HG03432 (cell line): ENCODE measurements around the gene FSTL1.

ENCODE experiments used
- ATAC-seq: cut with Tn5 transposase; IDR thresholded peaks from one replicate; pipeline ENCODE4 v1.9.1; 2021; ENCODE audit warnings: mild to moderate bottlenecking, moderate library complexity; ENCODE audit not compliant: unreplicated experiment

FSTL1 gene

GRCh38 chr3:120468635-120469295 lies 18.0 kb upstream of the FSTL1 start:
- ATAC-seq: no peak

- no peak for ATAC-seq
Observed at GRCh38 chr3:120462409-120462959, 11.7 kb upstream of the FSTL1 start.

- ATAC-seq: no peak
Observed at GRCh38 chr3:120461416-120461815, 10.6 kb upstream of the FSTL1 start.

GRCh38 chr3:120460862-120461261 lies 10.1 kb upstream of the FSTL1 start:
- no peak for ATAC-seq

- no peak for ATAC-seq
Observed at GRCh38 chr3:120460181-120460790, 9.5 kb upstream of the FSTL1 start.

DNA sequence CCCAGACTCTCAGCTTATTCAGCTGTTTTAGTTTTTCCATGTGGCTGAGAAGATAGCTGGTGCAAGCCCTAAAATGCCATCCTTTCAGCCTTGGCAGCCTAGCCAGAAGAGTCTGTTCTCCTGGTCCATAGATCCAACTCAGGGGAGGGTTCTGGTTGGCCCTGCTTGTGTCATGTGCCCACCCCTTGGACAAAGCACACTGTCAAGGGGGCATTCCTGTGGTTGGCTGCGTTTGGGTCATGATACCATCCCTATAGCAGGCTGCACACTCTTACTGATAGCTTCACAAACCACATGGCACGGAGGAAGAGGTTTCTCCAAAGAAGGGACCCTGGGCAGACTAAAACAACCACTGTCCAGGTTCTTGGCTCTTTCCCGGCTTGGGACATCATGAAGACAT lies 8.4 kb upstream of the FSTL1 start:
- no peak for ATAC-seq

DNA sequence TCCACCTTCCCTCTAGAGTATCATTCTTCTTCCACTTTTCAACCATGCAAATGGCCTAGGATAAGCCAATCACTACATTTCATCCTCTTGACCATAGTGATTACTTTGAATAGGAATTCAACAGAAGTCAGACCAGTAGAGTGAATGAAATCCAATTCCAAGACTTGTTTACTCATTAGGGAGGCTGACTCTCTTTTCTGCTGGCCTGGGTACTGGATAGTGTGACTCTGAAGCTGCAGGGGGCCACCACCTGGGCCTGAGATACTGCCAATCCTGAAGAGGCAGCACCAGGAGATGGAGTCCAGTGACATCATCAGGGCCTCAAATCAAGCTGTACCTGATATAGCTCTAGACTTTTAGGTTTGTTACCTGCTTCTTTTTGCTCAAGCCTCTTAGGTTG lies 7.0 kb upstream of the FSTL1 start:
- no peak for ATAC-seq

- ATAC-seq: no peak
Observed at GRCh38 chr3:120454076-120454689, 3.4 kb upstream of the FSTL1 start.

- no peak for ATAC-seq
Observed at GRCh38 chr3:120452816-120453215, 2.0 kb upstream of the FSTL1 start.

DNA sequence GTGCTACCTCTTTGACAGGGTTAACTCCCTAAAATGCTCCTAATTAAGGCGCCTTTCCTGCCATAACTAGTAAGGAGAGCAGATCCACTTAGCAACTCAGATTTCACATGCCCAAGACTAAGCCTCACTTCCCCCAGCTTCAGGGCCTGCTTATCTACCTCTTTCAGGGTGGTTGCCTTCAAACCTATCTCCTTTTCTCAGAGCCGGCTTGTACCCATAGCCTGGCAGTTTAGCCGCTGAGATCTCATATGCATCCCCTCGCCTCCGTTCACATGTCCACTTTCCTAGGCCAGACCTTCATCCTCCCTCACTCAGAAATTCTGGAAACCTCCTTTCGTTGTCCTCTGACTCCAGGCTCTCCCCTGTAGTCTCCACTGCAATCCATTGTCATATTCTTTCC lies 1.0 kb upstream of the FSTL1 start:
- no peak for ATAC-seq

DNA sequence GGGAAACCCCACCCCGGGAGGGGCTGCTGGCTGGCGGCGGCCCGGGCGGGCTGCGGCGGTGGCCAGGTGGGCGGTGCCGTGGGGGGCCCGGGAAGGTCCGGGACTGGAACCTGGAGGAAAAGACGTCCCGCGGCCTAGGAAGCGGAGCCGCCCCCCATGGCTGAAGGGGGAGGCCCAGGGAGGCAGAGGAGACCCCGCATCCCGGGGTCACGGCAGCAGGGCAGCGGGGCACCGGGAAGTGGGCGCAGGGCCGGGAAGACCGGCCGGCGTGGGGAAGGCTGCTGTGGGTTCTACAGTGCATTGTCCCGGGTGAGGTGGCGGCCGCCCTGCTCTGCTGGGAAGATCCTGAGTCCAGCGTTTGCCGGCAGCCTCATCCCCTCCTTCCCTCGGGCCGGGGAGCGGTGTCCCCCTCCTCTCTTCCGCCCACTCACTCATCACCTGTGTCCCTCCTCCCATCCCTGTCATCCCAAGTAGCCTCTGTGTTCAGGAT lies 525 bp upstream of the FSTL1 start:
- ATAC-seq: peak; percentile 13

DNA sequence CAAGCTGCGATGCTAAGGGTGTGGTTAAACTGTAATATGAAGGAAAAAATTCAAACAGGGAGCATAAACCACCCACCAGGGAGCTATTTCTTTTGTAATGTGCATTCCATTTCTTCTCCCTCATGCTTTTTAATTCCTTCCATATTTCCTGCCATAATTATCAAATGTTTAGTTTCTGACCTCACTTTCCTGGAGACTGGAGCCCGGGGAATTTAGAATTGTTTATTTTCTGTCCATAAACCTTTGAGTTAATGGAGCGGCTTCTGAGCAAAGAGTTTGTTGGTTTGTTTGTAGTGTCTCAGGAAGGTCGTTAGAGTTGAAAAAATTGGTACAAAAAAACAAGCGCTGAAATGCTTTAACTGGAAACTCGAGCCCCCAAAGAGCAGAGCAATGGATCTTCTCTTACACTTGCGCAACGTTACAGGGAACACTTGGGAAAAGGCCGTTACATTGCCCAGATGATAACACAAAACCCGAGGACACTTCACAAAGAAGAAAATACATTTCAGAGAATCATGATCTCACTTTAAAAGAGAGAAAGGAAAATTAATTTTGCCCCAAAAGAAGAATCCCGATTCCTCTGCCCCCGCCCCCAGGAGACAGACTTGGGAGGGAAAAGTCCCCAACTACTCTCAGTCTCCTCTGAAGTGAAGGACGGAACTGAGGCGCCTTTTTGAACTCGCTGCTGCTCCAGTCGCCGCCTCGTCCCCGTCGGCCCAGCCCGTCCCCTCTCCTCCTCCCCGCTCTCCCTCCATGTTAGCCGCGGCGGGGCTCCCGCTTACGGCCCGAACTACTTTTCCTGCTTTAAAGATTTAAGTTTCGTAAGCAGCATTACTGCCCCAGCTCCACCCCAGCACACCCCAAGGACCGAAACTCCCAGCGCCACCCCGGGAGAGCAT lies 842 bp downstream of the FSTL1 start:
- ATAC-seq: peak; percentile 37

DNA sequence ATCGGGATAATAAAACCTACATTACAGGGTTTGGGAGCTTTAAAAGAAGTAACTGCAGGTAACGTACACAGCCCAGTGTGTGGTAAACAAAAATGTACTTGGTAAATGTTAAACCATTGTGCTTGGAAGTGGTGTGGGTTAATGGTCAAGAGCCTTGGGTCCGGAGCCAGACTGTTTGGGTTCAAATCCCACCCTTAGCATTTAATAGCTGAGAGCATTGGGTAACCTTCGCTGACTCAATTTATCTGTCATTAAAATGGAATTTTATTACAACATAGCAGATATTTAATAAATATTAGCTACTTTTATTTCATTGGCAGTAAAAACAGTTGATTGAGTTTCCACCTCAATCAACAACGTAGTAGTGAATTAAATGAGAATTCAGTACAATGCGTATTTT lies 1.5 kb downstream of the FSTL1 start:
- ATAC-seq: no peak

DNA sequence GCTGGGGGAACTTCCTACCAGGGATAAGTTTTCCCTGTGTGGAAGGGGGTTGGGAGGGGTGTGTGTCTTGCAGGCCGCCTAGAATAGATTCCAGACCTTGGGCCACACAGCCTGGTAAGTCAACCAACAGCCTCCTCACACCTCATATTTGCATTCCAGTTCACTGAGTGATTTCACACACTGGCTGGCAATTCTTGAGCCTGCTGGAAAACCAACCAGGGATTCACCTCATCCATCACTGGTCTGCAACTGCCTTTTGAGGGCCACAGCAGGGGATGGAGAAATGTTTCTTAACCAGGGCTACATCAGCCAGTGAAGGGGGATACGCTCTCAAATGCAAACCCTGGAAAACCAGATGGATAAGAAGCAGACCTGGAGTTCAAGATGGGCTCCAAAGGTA lies 2.0 kb downstream of the FSTL1 start:
- ATAC-seq: no peak

DNA sequence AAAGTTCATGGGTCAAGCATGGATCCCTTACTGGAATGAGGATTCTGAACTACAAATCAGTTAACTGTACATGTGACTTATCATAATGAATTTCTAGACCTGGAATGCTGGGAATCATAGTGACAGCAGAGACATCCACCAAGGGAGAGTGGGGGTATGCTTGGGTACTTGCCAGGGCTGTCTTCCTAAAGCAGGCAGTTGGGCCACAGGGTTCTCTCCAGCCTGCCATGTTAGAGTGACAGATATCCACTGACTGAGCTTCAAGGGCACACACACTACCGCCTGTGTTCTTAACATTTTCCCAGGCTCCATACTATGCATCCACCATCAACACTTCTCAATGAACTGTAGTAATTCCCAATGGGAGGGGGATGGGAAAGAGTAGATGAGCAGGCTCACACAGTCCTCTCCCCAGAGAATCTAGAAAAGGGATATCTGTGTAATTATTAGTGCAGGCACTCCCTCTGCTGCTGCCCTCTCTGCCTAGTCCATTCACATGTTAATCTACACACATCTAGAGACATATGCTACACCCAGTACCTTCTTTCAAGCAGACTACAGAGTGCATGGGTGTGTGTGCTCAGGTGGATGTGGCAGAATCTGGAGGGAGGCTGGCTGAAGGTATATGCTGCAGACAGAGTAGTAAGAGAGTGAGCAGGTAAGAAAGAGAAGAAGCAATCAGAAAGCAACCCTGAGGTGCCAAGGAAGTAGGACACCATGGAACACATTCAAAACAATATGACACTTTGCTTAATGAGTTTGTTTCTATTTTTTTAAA lies 3.7 kb downstream of the FSTL1 start:
- no peak for ATAC-seq

- no peak for ATAC-seq
Observed at GRCh38 chr3:120445654-120446053, 5.1 kb downstream of the FSTL1 start.

GRCh38 chr3:120443626-120444123 lies 7.1 kb downstream of the FSTL1 start:
- ATAC-seq: no peak

DNA sequence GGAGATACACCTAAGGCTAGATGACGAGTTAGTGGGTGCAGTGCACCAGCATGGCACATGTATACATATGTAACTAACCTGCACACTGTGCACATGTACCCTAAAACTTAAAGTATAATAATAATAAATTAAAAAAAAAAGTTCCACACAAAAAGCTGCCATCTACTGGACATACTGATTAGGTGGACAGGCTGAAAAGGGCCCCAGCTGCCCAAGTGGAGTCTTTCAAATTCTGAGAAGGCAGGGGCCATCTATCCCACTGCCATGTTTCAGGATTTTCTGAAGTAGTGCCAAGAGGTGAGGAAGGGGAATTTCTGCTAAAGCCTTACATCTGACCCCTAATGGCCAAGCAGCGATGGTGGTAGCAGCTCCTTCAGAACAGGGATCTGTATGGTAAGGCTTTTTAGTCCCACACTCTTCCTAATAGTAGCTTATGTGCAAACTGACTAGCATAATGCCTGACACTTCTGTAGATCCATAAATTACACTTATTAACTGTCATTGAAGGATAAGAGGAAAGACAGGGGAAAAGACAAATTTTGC lies 7.7 kb downstream of the FSTL1 start:
- ATAC-seq: no peak

DNA sequence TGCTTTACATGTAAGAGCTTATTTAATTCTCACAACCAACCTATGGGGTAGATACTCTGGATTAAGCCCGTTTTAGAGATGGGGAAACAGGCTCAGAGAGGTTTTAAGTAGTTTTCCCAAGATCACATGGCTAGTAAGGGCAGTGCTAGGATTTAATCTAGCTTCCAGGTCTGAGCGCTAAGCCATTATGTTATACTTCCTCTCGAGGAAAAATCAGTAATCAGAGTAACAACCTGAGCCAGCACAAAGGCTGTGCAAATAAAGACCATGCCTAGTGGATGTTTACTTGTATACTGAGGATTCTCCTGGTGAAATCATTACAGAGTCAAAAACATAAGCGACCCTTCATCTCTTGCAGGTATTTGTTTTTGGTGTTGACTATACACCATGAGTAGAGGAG lies 9.0 kb downstream of the FSTL1 start:
- ATAC-seq: no peak

DNA sequence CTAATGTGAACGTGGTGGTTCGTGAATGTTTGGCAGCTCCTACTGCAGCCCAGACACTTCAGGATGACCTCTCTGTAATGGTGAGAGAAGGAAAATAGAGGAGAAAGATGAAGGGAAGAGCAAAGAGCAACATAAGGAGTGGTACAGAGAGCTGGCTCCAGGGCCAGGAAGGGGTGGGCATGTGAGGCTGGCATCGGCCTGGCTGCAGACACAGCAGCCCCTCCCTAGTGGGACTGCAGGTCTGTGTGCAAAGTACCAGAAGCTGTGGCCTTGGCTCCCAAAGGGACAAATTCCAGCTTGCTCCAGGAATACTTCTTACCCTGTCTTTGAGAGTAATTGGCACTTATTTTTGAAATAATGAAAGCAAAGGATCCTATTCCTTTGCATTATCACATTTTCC lies 10.0 kb downstream of the FSTL1 start:
- ATAC-seq: no peak
